HCT116 (cell line): ENCODE measurements around the gene ZDHHC14. TPM values are rescaled to one million over a fixed set of nuclear protein-coding genes. Genes with fewer than 3 reads are reported as not detected.

Source experiments
- ATAC-seq: fragments of 200-7000 bp; cut with Tn5 transposase; 2 replicates; pipeline ENCODE4 v1.9.1; 2020; ENCODE audit warnings: mild to moderate bottlenecking, moderate library complexity
- BruUV-seq: library from RNA; stranded (reverse); fragments of 400-500 nt; replicated peaks from 2 replicates; lab custom pipeline; 2021; lab: Mats Ljungman, UMichigan
- CTCF ChIA-PET: fragments of 300-600 bp; sonication (Branson Sonifier 250); formaldehyde crosslinking; loops from one replicate; lab custom pipeline; 2021; ENCODE audit warnings: antibody characterized with exemption; lab: Charles Lee
- POLR2A ChIA-PET: fragments of 300-600, 350-600 bp; sonication (Branson Sonifier 250); formaldehyde crosslinking; loops from one replicate; lab custom pipeline; 2021; ENCODE audit warnings: antibody characterized with exemption; lab: Charles Lee
- RAD21 ChIA-PET, 2 experiments: fragments of 300-600 bp; sonication (Branson Sonifier 250); formaldehyde crosslinking; loops; one replicate each; lab custom pipeline; 2023; ENCODE audit warnings: low total read pairs in 2 of 2; ENCODE audit not compliant: uncharacterized antibody in 2 of 2, unreplicated experiment in 2 of 2, low non-redundant PET in 1 of 2; lab: Charles Lee
- DNase-seq: peaks from one replicate; pipeline ENCODE4 v3.0.0-alpha.2; 2010; ENCODE audit warnings: low read depth, low spot score
- H2AFZ ChIP-seq: fragments of 200-600 bp; shearing (Covaris generic), sonication (generic); 2 replicates; pipeline ENCODE4 v1.6.1; 2017; ENCODE audit warnings: low read depth, mixed run types, mixed read lengths, antibody characterized with exemption, low read length; ENCODE audit not compliant: poor library complexity, severe bottlenecking
- H3K27ac ChIP-seq: 2 replicates; pipeline ENCODE4 v1.5.1; 2012; ENCODE audit warnings: low read depth, low read length
- H3K27me3 ChIP-seq: fragments of 200-600 bp; sonication (generic); 2 replicates; pipeline ENCODE4 v1.6.1; 2016; ENCODE audit warnings: mixed run types, low read length, mixed read lengths; ENCODE audit not compliant: insufficient read depth
- H3K36me3 ChIP-seq, 2 experiments: fragments of 200-500 bp in 1 of 2; fragments of 200-600 bp in 1 of 2; sonication (Bioruptor generic) in 1 of 2; sonication (generic) in 1 of 2; 2 replicates each; pipeline versions ENCODE4 v1.5.1 to v1.6.1; 2014 to 2016; ENCODE audit warnings: low read length in 2 of 2, inconsistent platforms in 1 of 2, mixed read lengths in 1 of 2, mixed run types in 1 of 2; ENCODE audit not compliant: insufficient read depth in 2 of 2, control insufficient read depth in 1 of 2
- H3K4me1 ChIP-seq, 2 experiments: fragments of 200-600 bp in 1 of 2; sonication (generic) in 1 of 2; 2 replicates each; pipeline versions ENCODE4 v1.5.1 to v1.6.1; 2012 to 2017; ENCODE audit warnings: low read length in 2 of 2, inconsistent platforms in 1 of 2, mild to moderate bottlenecking in 1 of 2, mixed read lengths in 1 of 2, mixed run types in 1 of 2, moderate library complexity in 1 of 2; ENCODE audit not compliant: insufficient read depth in 2 of 2, control insufficient read depth in 1 of 2
- H3K4me2 ChIP-seq: fragments of 200-600 bp; sonication (generic); 2 replicates; pipeline ENCODE4 v1.6.1; 2017; ENCODE audit warnings: mixed run types, low read length, mixed read lengths
- H3K4me3 ChIP-seq, 2 experiments: fragments of 200-600 bp in 1 of 2; sonication (generic) in 1 of 2; replicated peaks in 1 of 2; 2 replicates each; pipeline ENCODE4 v1.5.1; 2011 to 2016; ENCODE audit warnings: low read length in 2 of 2, control low read depth in 1 of 2, low read depth in 1 of 2, mild to moderate bottlenecking in 1 of 2, mixed read lengths in 1 of 2, mixed run types in 1 of 2
- H3K79me2 ChIP-seq: fragments of 200-600 bp; sonication (generic); 2 replicates; pipeline ENCODE4 v1.6.1; 2017; ENCODE audit warnings: mild to moderate bottlenecking, mixed run types, low read length, moderate library complexity, mixed read lengths; ENCODE audit not compliant: insufficient read depth
- H3K9ac ChIP-seq: fragments of 200-600 bp; sonication (generic); 2 replicates; pipeline ENCODE4 v1.6.1; 2016; ENCODE audit warnings: low read length, mixed read lengths
- H3K9me2 ChIP-seq: fragments of 200-600 bp; sonication (generic), shearing (Covaris generic); 2 replicates; pipeline ENCODE4 v1.6.1; 2017; ENCODE audit warnings: mixed run types, mild to moderate bottlenecking, moderate library complexity; ENCODE audit not compliant: insufficient read depth
- H3K9me3 ChIP-seq, 2 experiments: fragments of 200-500 bp in 1 of 2; fragments of 200-600 bp in 1 of 2; sonication (Bioruptor generic) in 1 of 2; sonication (generic) in 1 of 2; 2 replicates each; pipeline ENCODE4 v1.6.1; 2014 to 2017; ENCODE audit warnings: low read length in 2 of 2, mixed read lengths in 2 of 2, inconsistent platforms in 1 of 2, low read depth in 1 of 2, mild to moderate bottlenecking in 1 of 2, mixed run types in 1 of 2, moderate library complexity in 1 of 2; ENCODE audit not compliant: control insufficient read depth in 1 of 2, insufficient read depth in 1 of 2
- H4K20me1 ChIP-seq: fragments of 200-600 bp; sonication (generic), shearing (Covaris generic); 2 replicates; pipeline ENCODE4 v1.6.1; 2017; ENCODE audit warnings: mixed run types, mild to moderate bottlenecking, moderate library complexity; ENCODE audit not compliant: insufficient read depth
- CBX3 ChIP-seq: IDR thresholded peaks from 2 replicates; pipeline ENCODE4 v1.6.1; 2012; ENCODE audit warnings: low read depth
- CEBPB ChIP-seq: IDR thresholded peaks from 2 replicates; pipeline ENCODE4 v1.6.1; 2012; ENCODE audit warnings: low read depth
- EZH2 ChIP-seq: fragments of 200-600 bp; sonication (generic); IDR thresholded peaks from 2 replicates; pipeline ENCODE4 v1.6.1; 2017; ENCODE audit warnings: antibody characterized with exemption, mixed run types
- EZH2phosphoT487 ChIP-seq: fragments of 200-600 bp; IDR thresholded peaks from 2 replicates; pipeline ENCODE4 v1.6.1; 2018; ENCODE audit warnings: antibody characterized with exemption, borderline replicate concordance
- POLR2A ChIP-seq: IDR thresholded peaks from 2 replicates; pipeline ENCODE4 v1.7.0; 2011; ENCODE audit warnings: borderline replicate concordance; ENCODE audit not compliant: insufficient read depth, insufficient read length; ENCODE audit errors: extremely low read depth
- SIN3A ChIP-seq: IDR thresholded peaks from 2 replicates; pipeline ENCODE4 v1.6.1; 2012; ENCODE audit warnings: low read depth
- SP1 ChIP-seq: IDR thresholded peaks from 2 replicates; pipeline ENCODE4 v1.6.1; 2012; ENCODE audit warnings: low read depth
- TCF7L2 ChIP-seq: IDR thresholded peaks from 2 replicates; pipeline ENCODE4 v1.7.0; 2011; ENCODE audit warnings: borderline replicate concordance, inconsistent platforms; ENCODE audit not compliant: insufficient read depth, insufficient read length; ENCODE audit errors: extremely low read depth
- YY1 ChIP-seq: IDR thresholded peaks from 2 replicates; pipeline ENCODE4 v1.6.1; 2011; ENCODE audit warnings: low read length, low read depth, moderate library complexity, mild to moderate bottlenecking; ENCODE audit not compliant: insufficient replicate concordance; ENCODE audit errors: extremely low read depth
- intact Hi-C: fragments of 100-400 bp; cut with micrococcal nuclease; formaldehyde crosslinking; loops from 2 replicates; pipeline ENCODE4 v1.10.0; 2022
- total RNA-seq: library from RNA; stranded (reverse); gene quantifications from one replicate; pipeline ENCODE4 v1.2.1, GENCODE V29; 2021; ENCODE audit not compliant: unreplicated experiment
- TF ChIP-seq, protein P1 (sequence below), 3 experiments: fragments of 200-600 bp in 1 of 3; sonication (generic) in 1 of 3; IDR thresholded peaks in 2 of 3; conservative IDR thresholded peaks in 1 of 3; 2 replicates each; pipeline ENCODE4 v1.5.1; 2012 to 2017; ENCODE audit warnings: low read depth in 2 of 3, low read length in 2 of 3, antibody characterized with exemption in 1 of 3, borderline replicate concordance in 1 of 3, control low read depth in 1 of 3, mild to moderate bottlenecking in 1 of 3, mixed read lengths in 1 of 3, mixed run types in 1 of 3, moderate library complexity in 1 of 3; ENCODE audit not compliant: insufficient read depth in 1 of 3
- TF ChIP-seq, protein P2 (sequence below): IDR thresholded peaks from 2 replicates; pipeline ENCODE4 v1.6.1; 2012

The ZDHHC14 gene
- total RNA-seq, 1 experiment from 2014 or later = 5.3 TPM

DNA sequence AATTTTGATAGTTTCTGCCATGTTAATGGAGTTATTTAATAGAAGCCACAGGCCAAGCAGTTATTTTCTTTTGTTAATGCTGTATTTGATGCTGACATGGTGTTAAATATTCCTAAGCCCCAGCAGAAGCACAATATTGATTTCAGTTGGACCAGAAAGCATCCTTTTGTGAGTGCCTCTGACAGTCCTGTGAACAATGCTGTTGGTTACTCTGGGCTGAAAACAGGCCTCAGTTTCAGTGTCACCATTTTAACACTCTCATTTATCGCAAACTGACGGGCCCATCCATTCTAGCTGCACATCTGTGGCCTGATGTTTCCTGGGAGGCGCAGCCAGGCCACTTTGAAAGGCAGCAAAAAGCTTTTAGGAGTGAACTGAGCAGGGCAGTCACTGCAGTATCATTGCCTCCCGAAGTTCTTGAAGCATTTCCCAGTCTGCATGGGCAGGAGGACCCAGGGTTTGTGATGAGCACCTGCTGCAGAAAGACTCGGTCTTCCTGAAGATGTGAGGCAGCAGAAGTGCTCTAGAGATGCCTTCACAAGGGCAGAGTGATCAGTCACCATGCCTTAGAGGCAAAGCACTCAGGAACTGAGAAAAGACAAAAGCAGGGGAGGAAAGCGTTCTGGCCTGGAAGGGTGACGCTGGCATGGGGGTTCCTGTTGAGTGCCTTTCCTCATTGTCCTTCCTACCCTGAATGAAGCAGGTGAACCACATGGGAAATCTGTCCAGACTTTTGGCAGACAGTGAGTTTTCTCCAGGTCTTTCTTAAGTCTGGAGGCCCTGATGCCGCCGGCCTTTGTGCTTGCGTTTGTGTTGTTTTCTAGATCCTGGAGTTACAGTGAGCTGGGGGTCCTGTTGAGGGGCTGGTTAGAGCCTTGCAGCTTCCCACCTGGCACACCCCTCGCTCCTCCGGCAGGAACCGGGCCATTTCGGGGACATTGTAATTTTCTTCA, 74.0 kb downstream of the ZDHHC14 start (continued):
- TF ChIP-seq, protein P1, sequence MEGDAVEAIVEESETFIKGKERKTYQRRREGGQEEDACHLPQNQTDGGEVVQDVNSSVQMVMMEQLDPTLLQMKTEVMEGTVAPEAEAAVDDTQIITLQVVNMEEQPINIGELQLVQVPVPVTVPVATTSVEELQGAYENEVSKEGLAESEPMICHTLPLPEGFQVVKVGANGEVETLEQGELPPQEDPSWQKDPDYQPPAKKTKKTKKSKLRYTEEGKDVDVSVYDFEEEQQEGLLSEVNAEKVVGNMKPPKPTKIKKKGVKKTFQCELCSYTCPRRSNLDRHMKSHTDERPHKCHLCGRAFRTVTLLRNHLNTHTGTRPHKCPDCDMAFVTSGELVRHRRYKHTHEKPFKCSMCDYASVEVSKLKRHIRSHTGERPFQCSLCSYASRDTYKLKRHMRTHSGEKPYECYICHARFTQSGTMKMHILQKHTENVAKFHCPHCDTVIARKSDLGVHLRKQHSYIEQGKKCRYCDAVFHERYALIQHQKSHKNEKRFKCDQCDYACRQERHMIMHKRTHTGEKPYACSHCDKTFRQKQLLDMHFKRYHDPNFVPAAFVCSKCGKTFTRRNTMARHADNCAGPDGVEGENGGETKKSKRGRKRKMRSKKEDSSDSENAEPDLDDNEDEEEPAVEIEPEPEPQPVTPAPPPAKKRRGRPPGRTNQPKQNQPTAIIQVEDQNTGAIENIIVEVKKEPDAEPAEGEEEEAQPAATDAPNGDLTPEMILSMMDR (IDR thresholded peaks at IDR 0.05 in 2 of 3, conservative IDR thresholded peaks at IDR 0.05 in 1 of 3; ENCODE audit: borderline replicate concordance in 1 of 3, insufficient read depth in 1 of 3, low read depth in 2 of 3, low read length in 2 of 3) = no peak

DNA sequence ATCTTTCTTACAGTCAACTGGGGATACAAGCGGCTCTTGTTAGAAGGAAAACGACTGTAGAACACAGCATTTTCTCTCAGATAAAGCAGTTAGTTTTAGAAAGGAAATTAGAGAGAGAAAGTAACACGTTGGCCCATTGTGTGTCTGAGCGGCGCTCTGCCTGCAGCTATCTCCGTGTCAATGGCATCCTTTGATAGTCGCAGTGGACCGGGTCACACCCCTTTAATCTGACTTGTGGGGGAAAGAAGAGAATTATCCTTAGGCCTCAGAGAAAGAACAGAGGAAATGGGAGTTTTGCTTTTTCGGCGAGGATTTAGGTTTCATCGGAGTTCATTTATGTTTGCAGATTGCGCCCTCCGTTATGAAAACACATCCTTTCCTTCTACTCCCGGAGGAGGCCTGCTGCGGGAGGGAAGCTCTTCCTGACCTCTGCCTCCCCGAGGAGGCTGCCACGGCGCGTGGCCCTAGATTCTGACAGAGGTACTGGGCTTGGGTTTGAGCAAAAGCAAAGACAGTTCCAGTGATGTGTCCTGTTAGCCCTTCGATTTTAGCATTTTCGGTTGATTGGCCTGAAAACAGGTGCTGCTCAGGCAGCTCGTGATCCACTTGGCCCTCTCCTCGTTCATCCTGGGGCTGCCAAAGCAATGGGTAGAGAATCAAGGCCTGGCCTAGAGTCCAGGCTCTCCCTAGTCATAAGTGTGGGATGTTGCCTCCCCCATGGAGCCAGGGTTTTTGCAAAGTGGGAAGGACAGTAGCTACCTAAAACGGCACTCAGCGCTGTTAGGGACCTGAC, 74.9 kb downstream of the ZDHHC14 start:
- CTCF ChIA-PET = no interaction called here
- Histone ChIP-seq H4K20me1 (no peaks in the 10 kb centered on the region), H3K9ac (no peak overlapping the region), H3K79me2 (no peaks in the 10 kb centered on the region), H3K27me3 (no peaks in the 10 kb centered on the region), H2AFZ (no peak overlapping the region), H3K9me3 (no peaks in the 10 kb centered on the region), H3K9me2 (no peaks in the 10 kb centered on the region)
- POLR2A ChIA-PET = no interaction called here
- no TSS peak for BruUV-seq
- RAD21 ChIA-PET = no interaction called here
- intact Hi-C loops = no loop called here
- no peak for ATAC-seq
- no peak for TF ChIP-seq SIN3A
- TF ChIP-seq SP1 = no peak
- no peak for TF ChIP-seq POLR2A
- no peak for TF ChIP-seq EZH2
- no peak for TF ChIP-seq YY1
- TF ChIP-seq CBX3 = no peak
- TF ChIP-seq EZH2phosphoT487 = no peak
- TF ChIP-seq, protein P2, sequence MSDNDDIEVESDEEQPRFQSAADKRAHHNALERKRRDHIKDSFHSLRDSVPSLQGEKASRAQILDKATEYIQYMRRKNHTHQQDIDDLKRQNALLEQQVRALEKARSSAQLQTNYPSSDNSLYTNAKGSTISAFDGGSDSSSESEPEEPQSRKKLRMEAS = no peak
- no peak for TF ChIP-seq TCF7L2
- TF ChIP-seq CEBPB = no peak
- TF ChIP-seq, protein P1 (IDR thresholded peaks at IDR 0.05 in 2 of 3, conservative IDR thresholded peaks at IDR 0.05 in 1 of 3; ENCODE audit: borderline replicate concordance in 1 of 3, insufficient read depth in 1 of 3, low read depth in 2 of 3, low read length in 2 of 3) = no peak
- TF ChIP-seq, all 23 proteins: peak for 0
- Histone ChIP-seq H3K4me2 (no peak overlapping the region), H3K36me3 (no peaks in the 10 kb centered on the region), H3K4me3 (no peak overlapping the region), H3K4me1 (peaks cover 0 to 5% of the 10 kb centered on the region in 2 experiments; a peak in 1 of 4 replicates), H3K27ac (no peak overlapping the region)
- no peak for DNase-seq
